ENCODE data around the gene TMC1. TPM values are rescaled to one million over a fixed set of nuclear protein-coding genes. Genes with fewer than 3 reads are reported as not detected.
"Not testable (repeated sequence)": the region's sequence is repeated elsewhere in the genome, so short reads cannot be mapped to it uniquely, and the experiment has no call there.

The TMC1 gene
- total RNA-seq, 2 experiments from 2014 or later = not detected

GRCh38 chr9:72487665-72488064 is 33.7 kb upstream of the TMC1 start:
- intact Hi-C loops (cut with micrococcal nuclease); H3K4me1 Mint-ChIP-seq (ENCODE audit: low read depth); H3K9me3 Mint-ChIP-seq; H3K4me3 Mint-ChIP-seq; POLR2A ChIA-PET; DNase-seq; H3K27ac Mint-ChIP-seq; CTCF ChIA-PET; H3K36me3 Mint-ChIP-seq; H3K27me3 Mint-ChIP-seq: not testable (repeated sequence)

DNA sequence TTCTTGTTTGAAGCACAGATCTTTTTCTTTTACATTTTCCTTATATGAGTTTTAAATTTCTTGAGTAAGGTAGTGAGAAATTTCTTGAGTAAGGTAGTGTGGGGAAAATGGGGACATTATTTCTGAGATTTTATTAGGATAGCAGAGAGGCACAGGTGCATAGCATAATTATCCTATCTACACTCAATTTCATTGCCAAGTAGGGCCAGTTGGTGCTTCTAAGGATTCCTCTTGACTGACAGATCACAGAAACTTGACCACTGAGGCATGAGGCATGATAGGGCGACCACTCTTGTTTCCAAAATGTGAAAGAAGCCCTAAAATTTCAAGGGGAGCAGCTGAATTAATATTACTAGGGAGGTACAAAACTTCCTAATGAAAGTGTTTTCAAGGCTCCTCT is 31.4 kb upstream of the TMC1 start:
- H3K4me1 Mint-ChIP-seq (ENCODE audit: low read depth) = no peaks in the 10 kb centered on the region

GRCh38 chr9:72491242-72491641 is 30.2 kb upstream of the TMC1 start:
- no peak overlapping the region for H3K4me3 Mint-ChIP-seq
- H3K27ac Mint-ChIP-seq = no peak overlapping the region
- ChIA-PET CTCF (no interaction called here), POLR2A (no interaction called here)
- peaks cover 1% of the 10 kb centered on the region for H3K27me3 Mint-ChIP-seq
- no peak for DNase-seq
- no peaks in the 10 kb centered on the region for H3K9me3 Mint-ChIP-seq
- intact Hi-C loops (cut with micrococcal nuclease) = no loop called here
- H3K4me1 Mint-ChIP-seq (ENCODE audit: low read depth) = no peaks in the 10 kb centered on the region
- no peaks in the 10 kb centered on the region for H3K36me3 Mint-ChIP-seq

More for the DNA sequence above, 31.4 kb upstream of the TMC1 start:
- H3K4me3 Mint-ChIP-seq = no peak overlapping the region
- no peaks in the 10 kb centered on the region for H3K36me3 Mint-ChIP-seq
- DNase-seq = no peak
- H3K27me3 Mint-ChIP-seq = peaks cover 1% of the 10 kb centered on the region
- ChIA-PET CTCF (no interaction called here), POLR2A (no interaction called here)
- no peak overlapping the region for H3K27ac Mint-ChIP-seq
- no peaks in the 10 kb centered on the region for H3K9me3 Mint-ChIP-seq
- intact Hi-C loops (cut with micrococcal nuclease) = no loop called here

DNA sequence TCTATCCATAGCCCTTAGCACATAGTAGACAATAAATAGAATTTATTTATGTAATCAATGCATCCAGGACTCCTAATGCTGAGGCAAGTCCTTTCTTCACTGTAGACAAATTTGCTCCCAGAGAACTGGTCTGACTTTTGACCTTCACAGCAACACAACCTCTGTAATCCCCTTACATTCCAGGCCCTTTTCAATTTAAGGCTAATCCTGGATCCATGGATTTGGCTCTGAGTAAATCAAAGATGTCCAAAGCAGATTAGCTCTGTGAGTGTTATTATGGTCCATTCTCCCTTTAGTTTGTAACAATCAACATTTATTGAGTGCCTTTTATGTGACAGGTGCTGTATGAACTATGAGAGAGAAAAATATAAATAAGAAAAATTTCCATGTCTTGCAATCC is 27.4 kb upstream of the TMC1 start:
- ChIA-PET CTCF (no interaction called here), POLR2A (no interaction called here)
- H3K27ac Mint-ChIP-seq = no peak overlapping the region
- H3K27me3 Mint-ChIP-seq = peaks cover 1% of the 10 kb centered on the region
- H3K4me3 Mint-ChIP-seq = no peak overlapping the region
- intact Hi-C loops (cut with micrococcal nuclease) = no loop called here
- H3K4me1 Mint-ChIP-seq (ENCODE audit: low read depth) = no peaks in the 10 kb centered on the region
- H3K9me3 Mint-ChIP-seq = no peaks in the 10 kb centered on the region
- no peaks in the 10 kb centered on the region for H3K36me3 Mint-ChIP-seq
- no peak for DNase-seq

DNA sequence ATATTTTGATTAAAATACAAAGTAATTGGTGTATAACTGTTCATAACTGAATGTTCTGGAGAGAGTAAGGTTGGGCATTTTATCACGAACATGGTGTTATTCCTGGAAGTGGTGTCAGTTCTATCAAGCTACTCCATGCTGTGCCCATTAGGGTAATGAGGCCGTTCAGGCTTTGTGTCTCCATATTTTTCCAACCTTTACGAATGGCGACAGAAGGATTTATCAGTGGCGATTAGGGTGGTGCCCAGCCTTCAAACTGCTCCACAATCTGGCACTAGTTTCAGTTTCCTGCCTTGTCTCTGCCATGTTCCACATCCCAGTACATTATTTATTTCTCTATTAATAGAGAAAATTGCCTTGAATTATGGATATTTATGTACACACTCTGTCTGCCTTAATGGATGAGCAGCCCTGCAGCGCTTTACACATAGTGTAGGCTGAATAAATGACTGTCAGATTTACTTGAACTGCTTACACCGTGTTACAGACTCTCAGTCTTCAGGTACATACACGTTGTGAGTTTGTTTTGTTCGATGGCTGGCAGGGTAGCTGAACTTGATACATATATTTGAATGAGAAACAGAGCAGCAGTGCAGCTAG is 23.9 kb upstream of the TMC1 start:
- ChIA-PET CTCF (no interaction called here), POLR2A (no interaction called here)
- Mint-ChIP-seq H3K4me1 (ENCODE audit: low read depth) (no peaks in the 10 kb centered on the region), H3K4me3 (no peak overlapping the region), H3K9me3 (no peaks in the 10 kb centered on the region), H3K36me3 (no peaks in the 10 kb centered on the region), H3K27me3 (no peaks in the 10 kb centered on the region), H3K27ac (no peak overlapping the region)
- DNase-seq = no peak
- intact Hi-C loops (cut with micrococcal nuclease) = no loop called here

- Mint-ChIP-seq H3K4me3 (no peak overlapping the region), H3K27ac (no peak overlapping the region), H3K4me1 (ENCODE audit: low read depth) (peaks cover 19% of the 10 kb centered on the region), H3K36me3 (no peaks in the 10 kb centered on the region), H3K9me3 (no peaks in the 10 kb centered on the region), H3K27me3 (no peaks in the 10 kb centered on the region)
- no peak for DNase-seq
- CTCF ChIA-PET = no interaction called here
- POLR2A ChIA-PET = no interaction called here
- intact Hi-C loops (cut with micrococcal nuclease) = no loop called here
Observed at GRCh38 chr9:72506615-72507014, 14.8 kb upstream of the TMC1 start.

DNA sequence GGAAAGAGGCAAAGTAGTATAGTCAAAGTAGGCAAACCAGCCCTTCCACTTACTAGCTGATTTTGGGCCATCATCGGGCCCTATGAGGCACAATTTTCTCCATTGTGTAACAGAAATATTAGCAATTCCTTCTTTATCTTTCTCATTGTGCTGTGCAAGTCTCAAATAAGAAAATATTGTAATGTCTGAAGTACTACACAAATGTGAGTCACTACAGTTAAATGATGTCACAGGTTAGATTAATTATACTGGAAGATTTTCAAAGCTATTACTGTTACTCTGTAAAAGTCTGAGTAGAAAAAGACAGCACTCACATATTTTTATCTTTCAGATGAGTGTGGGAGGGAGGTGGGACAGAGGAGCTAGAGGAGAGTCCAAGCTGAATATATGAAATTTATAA is 12.4 kb upstream of the TMC1 start:
- H3K36me3 Mint-ChIP-seq = no peaks in the 10 kb centered on the region
- DNase-seq = no peak
- no peaks in the 10 kb centered on the region for H3K9me3 Mint-ChIP-seq
- H3K4me3 Mint-ChIP-seq = no peak overlapping the region
- H3K27ac Mint-ChIP-seq = peak overlapping the region; percentile 86
- no peaks in the 10 kb centered on the region for H3K27me3 Mint-ChIP-seq
- intact Hi-C loops (cut with micrococcal nuclease) = loop anchor here (1.0 to 2.0 kb wide), 4 partner anchors 16 to 78 kb away; no protein-coding TSS in a partner anchor
- ChIA-PET CTCF (interaction anchor here (0.6 to 1.5 kb wide), 6 partner anchors 16 to 118 kb away, joined by 3 to 4 read pairs (median 3); no protein-coding TSS in a partner anchor), POLR2A (interaction anchor here (0.9 to 1.4 kb wide), 3 partner anchors 16 to 144 kb away, joined by 3 to 8 read pairs (median 4); partner anchors contain the start of gene ZFAND5)
- peaks cover 19% of the 10 kb centered on the region for H3K4me1 Mint-ChIP-seq (ENCODE audit: low read depth)

GRCh38 chr9:72509635-72510034 is 11.8 kb upstream of the TMC1 start:
- H3K4me3 Mint-ChIP-seq = no peak overlapping the region
- peaks cover 19% of the 10 kb centered on the region for H3K4me1 Mint-ChIP-seq (ENCODE audit: low read depth)
- ChIA-PET POLR2A (interaction anchor here (0.9 to 1.4 kb wide), 3 partner anchors 15 to 144 kb away, joined by 3 to 8 read pairs (median 4); partner anchors contain the start of gene ZFAND5), CTCF (interaction anchor here (0.6 to 1.5 kb wide), 7 partner anchors 15 to 119 kb away, joined by 3 to 4 read pairs (median 3); no protein-coding TSS in a partner anchor)
- H3K36me3 Mint-ChIP-seq = no peaks in the 10 kb centered on the region
- intact Hi-C loops (cut with micrococcal nuclease) = loop anchor here (1.0 to 2.0 kb wide), 4 partner anchors 16 to 77 kb away; no protein-coding TSS in a partner anchor
- DNase-seq = no peak
- H3K27ac Mint-ChIP-seq = peak overlapping the region; percentile 86
- H3K27me3 Mint-ChIP-seq = no peaks in the 10 kb centered on the region
- no peaks in the 10 kb centered on the region for H3K9me3 Mint-ChIP-seq

- CTCF ChIA-PET, H3K27me3 Mint-ChIP-seq, H3K9me3 Mint-ChIP-seq, H3K4me3 Mint-ChIP-seq, H3K27ac Mint-ChIP-seq, DNase-seq, POLR2A ChIA-PET, H3K36me3 Mint-ChIP-seq: not testable (repeated sequence)
- intact Hi-C loops (cut with micrococcal nuclease) = loop anchor here (10.0 kb wide), 1 partner anchor 606 kb away; the partner anchor contains the start of genes ABHD17B and C9orf85
- peaks cover 13% of the 10 kb centered on the region for H3K4me1 Mint-ChIP-seq (ENCODE audit: low read depth)
Observed at GRCh38 chr9:72521011-72521410, 397 bp upstream of the TMC1 start.

GRCh38 chr9:72524820-72525540 is 3.6 kb downstream of the TMC1 start:
- Mint-ChIP-seq H3K4me3 (no peak overlapping the region), H3K27ac (peak overlapping the region; percentile 93), H3K9me3 (no peaks in the 10 kb centered on the region), H3K36me3 (no peaks in the 10 kb centered on the region), H3K4me1 (ENCODE audit: low read depth) (peaks cover 42% of the 10 kb centered on the region), H3K27me3 (no peaks in the 10 kb centered on the region)
- ChIA-PET CTCF (interaction anchor here (0.6 to 2.1 kb wide), 3 partner anchors 16 to 247 kb away, joined by 3 to 5 read pairs (median 4); no protein-coding TSS in a partner anchor), POLR2A (interaction anchor here (0.7 to 1.1 kb wide), 3 partner anchors 16 to 163 kb away, joined by 3 to 8 read pairs (median 4); partner anchors contain the start of gene ZFAND5)
- peak; percentile 72 for DNase-seq
- intact Hi-C loops (cut with micrococcal nuclease) = loop anchor here (1.0 to 10.0 kb wide), 6 partner anchors 16 to 627 kb away; partner anchors contain the start of genes ABHD17B, ANXA1 and C9orf85

GRCh38 chr9:72526901-72527800 is 5.7 kb downstream of the TMC1 start:
- H3K4me3 Mint-ChIP-seq = peak overlapping the region; percentile 73
- H3K4me1 Mint-ChIP-seq (ENCODE audit: low read depth) = peaks cover 42% of the 10 kb centered on the region
- POLR2A ChIA-PET = interaction anchor here (0.6 to 2.1 kb wide), 11 partner anchors 12 to 167 kb away, joined by 3 to 9 read pairs (median 3); partner anchors contain the start of gene ZFAND5
- CTCF ChIA-PET = interaction anchor here (0.6 to 2.1 kb wide), 4 partner anchors 63 to 630 kb away, joined by 3 to 4 read pairs (median 4); no protein-coding TSS in a partner anchor
- H3K27ac Mint-ChIP-seq = peak overlapping the region; percentile 93
- no peaks in the 10 kb centered on the region for H3K36me3 Mint-ChIP-seq
- intact Hi-C loops (cut with micrococcal nuclease) = loop anchor here (1.0 to 10.0 kb wide), 11 partner anchors 14 to 625 kb away; partner anchors contain the start of genes ABHD17B, ANXA1, C9orf85 and ZFAND5
- DNase-seq = peak; percentile 91
- no peaks in the 10 kb centered on the region for H3K27me3 Mint-ChIP-seq
- H3K9me3 Mint-ChIP-seq = no peaks in the 10 kb centered on the region

Measured in activated CD4-positive, alpha-beta memory T cell treated with anti-CD3 and anti-CD28 coated beads for 36 hours (primary cell).